MCF 10A (cell line): ENCODE measurements around the gene MAPK11. TPM values are rescaled to one million over a fixed set of nuclear protein-coding genes. Genes with fewer than 3 reads are reported as not detected.

Experiments
- BruUV-seq: library from RNA; stranded (reverse); fragments of 400-500 nt; replicated peaks from 2 replicates; lab custom pipeline; 2021; lab: Mats Ljungman, UMichigan
- CTCF ChIA-PET: fragments of 300-600 bp; sonication (Branson Sonifier 250); formaldehyde crosslinking; extraction: SDS; loops from one replicate; lab custom pipeline; 2021; ENCODE audit warnings: antibody characterized with exemption, inconsistent platforms; lab: Yijun Ruan, JAX
- POLR2A ChIA-PET: fragments of 300-600, 350-650 bp; sonication (Branson Sonifier 250); formaldehyde crosslinking; extraction: SDS; loops from one replicate; lab custom pipeline; 2020; ENCODE audit warnings: antibody characterized with exemption, inconsistent platforms; lab: Yijun Ruan, JAX
- DNase-seq: peaks from one replicate; pipeline ENCODE4 v3.0.0-alpha.2; 2018; ENCODE audit not compliant: unreplicated experiment
- H3K27ac Mint-ChIP-seq: one replicate; pipeline ENCODE4 v1.8.0; 2022; ENCODE audit warnings: mild to moderate bottlenecking, low read depth, mixed read lengths; ENCODE audit not compliant: unreplicated experiment
- H3K27me3 Mint-ChIP-seq: one replicate; pipeline ENCODE4 v1.8.0; 2022; ENCODE audit warnings: mixed read lengths; ENCODE audit not compliant: insufficient read depth, unreplicated experiment
- H3K36me3 Mint-ChIP-seq: one replicate; pipeline ENCODE4 v1.8.0; 2022; ENCODE audit warnings: mild to moderate bottlenecking, moderate library complexity, mixed read lengths; ENCODE audit not compliant: insufficient read depth, unreplicated experiment
- H3K4me1 Mint-ChIP-seq: one replicate; pipeline ENCODE4 v1.8.0; 2022; ENCODE audit warnings: mixed read lengths; ENCODE audit not compliant: insufficient read depth, unreplicated experiment
- H3K4me3 Mint-ChIP-seq: one replicate; pipeline ENCODE4 v1.8.0; 2022; ENCODE audit warnings: mild to moderate bottlenecking, moderate library complexity, mixed read lengths; ENCODE audit not compliant: unreplicated experiment
- H3K9me3 Mint-ChIP-seq: one replicate; pipeline ENCODE4 v1.8.0; 2022; ENCODE audit warnings: mixed read lengths; ENCODE audit not compliant: unreplicated experiment
- intact Hi-C: fragments of 100-400 bp; cut with micrococcal nuclease; formaldehyde crosslinking; loops from 2 replicates; pipeline ENCODE4 v1.14.1; 2022
- total RNA-seq: library from RNA; stranded (reverse); gene quantifications from 2 replicates; pipeline ENCODE4 v1.2.3, GENCODE V29; 2022
- TF ChIP-seq, protein P1 (sequence below): fragments of 200-600 bp; IDR thresholded peaks from one replicate; pipeline ENCODE4 v1.8.0; 2022; ENCODE audit warnings: antibody characterized with exemption, mild to moderate bottlenecking; ENCODE audit not compliant: unreplicated experiment

MAPK11 gene
- total RNA-seq, 1 experiment from 2014 or later, result 10.4 TPM

DNA sequence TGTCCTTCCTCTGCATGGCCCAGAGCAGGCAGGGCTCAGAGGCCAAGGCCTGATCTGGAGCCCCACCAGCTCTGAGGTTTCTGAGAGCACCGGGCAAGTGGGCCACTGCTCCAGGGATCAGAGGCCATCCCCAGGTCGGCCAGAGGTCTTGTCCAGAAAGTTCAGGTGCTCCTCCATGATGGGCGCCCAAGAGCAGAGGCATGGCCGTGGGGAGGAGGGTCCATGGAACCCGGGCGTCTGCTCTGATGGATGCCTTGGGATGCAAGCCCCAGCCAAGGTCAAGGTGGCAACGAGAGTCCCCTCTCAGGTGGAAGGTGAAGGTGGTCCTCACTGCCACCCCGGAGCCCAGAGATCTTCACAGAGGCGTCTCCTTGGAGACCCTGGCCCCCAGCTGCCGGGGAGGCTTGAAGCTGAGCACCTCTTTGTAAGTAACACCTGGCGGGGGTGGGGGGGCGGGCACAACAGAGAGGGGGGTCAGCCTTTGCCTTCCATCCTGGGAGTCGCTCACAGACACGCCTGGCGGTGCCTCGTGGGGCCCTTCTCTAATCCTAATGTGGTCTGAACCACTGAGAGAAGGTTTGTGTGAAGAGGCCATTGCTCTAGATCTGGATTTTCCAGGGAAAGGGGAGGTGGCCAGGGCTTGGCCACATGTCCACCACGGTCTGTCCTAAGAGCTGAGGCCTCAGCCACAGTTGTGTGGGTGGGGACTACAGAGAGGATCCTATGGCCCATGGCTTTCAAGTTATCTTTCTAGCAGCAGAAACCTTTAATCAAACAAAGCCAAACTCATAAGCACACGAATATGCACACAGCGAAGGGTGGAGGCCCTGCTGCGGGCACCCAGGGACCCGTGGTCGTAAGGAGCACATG lies 16.9 kb downstream of the MAPK11 start:
- CTCF ChIA-PET, result interaction anchor here (0.6 to 3.9 kb wide), 22 partner anchors 8 to 368 kb away, joined by 3 to 34 read pairs (median 4); partner anchors contain the start of genes MAPK11 and MAPK12
- intact Hi-C loops, result loop anchor here (5.0 kb wide), 2 partner anchors 244 to 369 kb away; no protein-coding TSS in a partner anchor

DNA sequence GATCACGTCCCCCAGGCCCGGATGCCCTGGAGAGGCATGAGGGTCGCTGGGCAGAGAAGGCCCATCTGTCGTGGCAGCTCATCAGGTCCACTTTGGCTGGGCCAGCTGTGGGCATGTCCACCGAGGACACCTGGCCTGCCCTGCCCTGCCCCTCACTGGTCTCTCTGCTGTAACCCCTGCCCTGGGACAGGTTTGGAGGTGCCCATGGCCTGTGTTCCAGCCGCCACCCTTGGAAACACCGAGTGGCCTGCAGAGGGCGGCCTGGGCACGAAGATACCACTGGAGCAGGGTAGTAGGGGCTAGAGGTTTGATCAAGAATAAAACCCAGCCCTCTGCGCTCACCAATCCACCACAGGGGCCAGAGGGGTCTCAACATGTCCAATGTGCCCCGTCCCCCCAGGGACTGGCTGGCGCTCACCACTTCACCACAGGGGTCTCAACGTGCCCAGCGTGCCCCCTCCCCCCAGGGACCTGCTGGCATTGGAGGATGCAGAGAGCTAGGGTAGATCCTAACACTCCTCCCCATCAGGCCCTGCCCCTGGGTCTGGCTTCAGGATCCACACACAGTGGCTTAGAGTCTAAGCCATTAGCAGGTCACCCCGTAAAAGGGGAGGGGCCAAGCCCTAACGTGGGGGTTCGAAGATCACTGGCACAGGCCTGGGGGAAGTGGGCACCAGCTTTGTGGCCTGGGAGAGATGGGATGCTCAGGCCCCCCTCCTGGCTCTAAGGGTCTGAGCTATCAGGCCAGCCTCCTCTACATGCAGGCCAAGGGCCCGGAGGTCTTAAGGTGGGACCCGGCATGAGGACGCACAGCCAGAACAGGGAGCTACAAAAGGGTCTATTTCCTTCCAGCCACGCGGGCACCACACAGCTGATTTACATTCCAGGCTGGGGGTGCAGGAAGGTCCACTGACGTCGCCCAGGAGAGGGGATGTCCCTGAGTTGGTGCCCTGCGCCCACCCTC lies 17.8 kb downstream of the MAPK11 start:
- no peaks in the 10 kb centered on the region for H3K4me1 Mint-ChIP-seq
- BruUV-seq, result no TSS peak
- peak; percentile 79 for DNase-seq
- H3K27ac Mint-ChIP-seq, result no peak overlapping the region
- no peaks in the 10 kb centered on the region for H3K27me3 Mint-ChIP-seq
- H3K4me3 Mint-ChIP-seq, result peak overlapping the region; percentile 39
- ChIA-PET POLR2A (interaction anchor here (0.6 to 3.5 kb wide), 8 partner anchors 9 to 132 kb away, joined by 3 to 26 read pairs (median 4); partner anchors contain the start of genes MAPK12 and PLXNB2), CTCF (interaction anchor here (0.5 to 3.9 kb wide), 33 partner anchors 9 to 369 kb away, joined by 3 to 34 read pairs (median 4); partner anchors contain the start of genes KLHDC7B, MAPK11 and MAPK12)
- TF ChIP-seq, protein P1, sequence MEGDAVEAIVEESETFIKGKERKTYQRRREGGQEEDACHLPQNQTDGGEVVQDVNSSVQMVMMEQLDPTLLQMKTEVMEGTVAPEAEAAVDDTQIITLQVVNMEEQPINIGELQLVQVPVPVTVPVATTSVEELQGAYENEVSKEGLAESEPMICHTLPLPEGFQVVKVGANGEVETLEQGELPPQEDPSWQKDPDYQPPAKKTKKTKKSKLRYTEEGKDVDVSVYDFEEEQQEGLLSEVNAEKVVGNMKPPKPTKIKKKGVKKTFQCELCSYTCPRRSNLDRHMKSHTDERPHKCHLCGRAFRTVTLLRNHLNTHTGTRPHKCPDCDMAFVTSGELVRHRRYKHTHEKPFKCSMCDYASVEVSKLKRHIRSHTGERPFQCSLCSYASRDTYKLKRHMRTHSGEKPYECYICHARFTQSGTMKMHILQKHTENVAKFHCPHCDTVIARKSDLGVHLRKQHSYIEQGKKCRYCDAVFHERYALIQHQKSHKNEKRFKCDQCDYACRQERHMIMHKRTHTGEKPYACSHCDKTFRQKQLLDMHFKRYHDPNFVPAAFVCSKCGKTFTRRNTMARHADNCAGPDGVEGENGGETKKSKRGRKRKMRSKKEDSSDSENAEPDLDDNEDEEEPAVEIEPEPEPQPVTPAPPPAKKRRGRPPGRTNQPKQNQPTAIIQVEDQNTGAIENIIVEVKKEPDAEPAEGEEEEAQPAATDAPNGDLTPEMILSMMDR, result peak; percentile 74
- intact Hi-C loops, result loop anchor here (1.0 to 5.0 kb wide), 3 partner anchors 90 to 370 kb away; no protein-coding TSS in a partner anchor
- H3K36me3 Mint-ChIP-seq, result peaks cover 15% of the 10 kb centered on the region
- H3K9me3 Mint-ChIP-seq, result no peaks in the 10 kb centered on the region

More for the DNA sequence above, 16.9 kb downstream of the MAPK11 start:
- Mint-ChIP-seq H3K36me3 (peaks cover 10% of the 10 kb centered on the region), H3K27ac (no peak overlapping the region), H3K4me1 (no peaks in the 10 kb centered on the region), H3K9me3 (no peaks in the 10 kb centered on the region), H3K27me3 (no peaks in the 10 kb centered on the region), H3K4me3 (no peak overlapping the region)
- BruUV-seq, result no TSS peak
- DNase-seq, result no peak
- POLR2A ChIA-PET, result interaction anchor here (0.6 to 3.5 kb wide), 6 partner anchors 8 to 131 kb away, joined by 3 to 26 read pairs (median 4); partner anchors contain the start of genes MAPK12 and PLXNB2
- TF ChIP-seq, protein P1, result no peak

DNA sequence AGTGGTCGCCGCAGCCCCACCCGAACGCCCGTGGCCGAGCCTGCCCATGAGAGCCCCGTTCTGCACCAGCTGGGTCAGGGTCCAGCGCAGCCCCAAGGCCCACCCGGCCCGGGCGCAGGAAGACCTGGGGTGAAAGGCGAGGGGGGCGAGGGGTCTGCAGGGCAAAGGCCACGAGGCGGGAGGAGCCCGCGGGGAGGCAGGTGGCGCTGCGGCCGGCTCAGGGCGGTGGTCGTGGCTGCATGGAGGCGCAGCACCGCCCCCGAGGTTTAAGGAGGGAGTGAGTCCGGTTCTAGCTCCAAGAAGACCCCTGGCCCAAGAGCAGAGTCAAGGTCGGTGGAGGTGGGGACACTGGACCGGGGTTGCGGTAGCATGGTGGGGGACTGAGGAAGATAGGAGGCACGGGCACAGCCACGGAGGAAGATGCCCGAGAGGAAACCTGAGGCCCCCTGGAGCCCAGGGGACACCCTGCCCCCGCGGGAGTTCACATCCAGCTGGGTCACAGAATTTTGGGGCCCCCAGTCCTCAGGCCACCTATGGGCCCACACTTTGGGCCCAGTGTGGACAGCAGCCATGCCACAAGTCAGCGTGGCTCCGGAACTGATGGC lies 18.6 kb downstream of the MAPK11 start:
- no peaks in the 10 kb centered on the region for H3K27me3 Mint-ChIP-seq

More for the DNA sequence above, 18.6 kb downstream of the MAPK11 start:
- H3K4me1 Mint-ChIP-seq, result no peaks in the 10 kb centered on the region
- no peak for DNase-seq
- peak overlapping the region; percentile 72 for H3K4me3 Mint-ChIP-seq
- BruUV-seq, result no TSS peak
- no peak overlapping the region for H3K27ac Mint-ChIP-seq
- POLR2A ChIA-PET, result interaction anchor here (0.7 to 3.5 kb wide), 15 partner anchors 9 to 370 kb away, joined by 3 to 26 read pairs (median 5); partner anchors contain the start of genes DENND6B, MAPK11, MAPK12 and PLXNB2
- no peaks in the 10 kb centered on the region for H3K9me3 Mint-ChIP-seq
- CTCF ChIA-PET, result interaction anchor here (0.5 to 3.9 kb wide), 24 partner anchors 9 to 294 kb away, joined by 3 to 34 read pairs (median 5); partner anchors contain the start of genes KLHDC7B and MAPK11
- H3K36me3 Mint-ChIP-seq, result peaks cover 21% of the 10 kb centered on the region
- TF ChIP-seq, protein P1, result no peak
- intact Hi-C loops, result loop anchor here (1.0 to 5.0 kb wide), 3 partner anchors 91 to 371 kb away; no protein-coding TSS in a partner anchor
